Neural cell (in vitro differentiated cells): Measurements from ENCODE around the gene SLC25A13.

Source experiments
- CTCF ChIP-seq: fragments of 450-650 bp; IDR thresholded peaks from 2 replicates; pipeline ENCODE4 v1.5.1; 2014; ENCODE audit warnings: antibody characterized with exemption, mild to moderate bottlenecking, moderate library complexity; ENCODE audit not compliant: poor library complexity, severe bottlenecking
- EP300 ChIP-seq: fragments of 450-650 bp; conservative IDR thresholded peaks from 2 replicates; pipeline ENCODE4 v1.6.1; 2014; ENCODE audit warnings: antibody characterized with exemption, mild to moderate bottlenecking, moderate library complexity; ENCODE audit not compliant: poor library complexity, severe bottlenecking
- EZH2 ChIP-seq: fragments of 200-600, 300-800 bp; shearing (Covaris generic), sonication (generic); IDR thresholded peaks from 2 replicates; pipeline ENCODE4 v1.6.1; 2014; ENCODE audit warnings: antibody characterized with exemption, low read length, borderline replicate concordance, mild to moderate bottlenecking; ENCODE audit not compliant: insufficient read depth, poor library complexity, severe bottlenecking
- POLR2AphosphoS5 ChIP-seq: IDR thresholded peaks from 2 replicates; pipeline ENCODE4 v1.6.1; 2012
- RAD21 ChIP-seq: fragments of 450-650 bp; conservative IDR thresholded peaks from 2 replicates; pipeline ENCODE4 v1.6.1; 2014; ENCODE audit warnings: antibody characterized with exemption, mild to moderate bottlenecking, moderate library complexity
- SMC3 ChIP-seq: fragments of 450-650 bp; conservative IDR thresholded peaks from 2 replicates; pipeline ENCODE4 v1.6.1; 2014; ENCODE audit warnings: antibody characterized with exemption, mild to moderate bottlenecking, moderate library complexity; ENCODE audit not compliant: poor library complexity
- TAF1 ChIP-seq: IDR thresholded peaks from 2 replicates; pipeline ENCODE4 v1.6.1; 2012; ENCODE audit warnings: low read depth

- TF ChIP-seq CTCF (no peak), SMC3 (no peak), EZH2 (no peak), POLR2AphosphoS5 (no peak), EP300 (no peak), TAF1 (no peak), RAD21 (no peak)
Measured at GRCh38 chr7:96359876-96360275, 38.0 kb upstream of the SLC25A13 start.
